HG02852 (cell line): ENCODE measurements around the gene SCRG1.
A peak's percentile ranks its signal among the peaks of the same experiment; 100 is the strongest.

Experiments
- ATAC-seq: cut with Tn5 transposase; IDR thresholded peaks from one replicate; pipeline ENCODE4 v1.9.1; 2021; ENCODE audit warnings: mild to moderate bottlenecking, moderate library complexity; ENCODE audit not compliant: unreplicated experiment

SCRG1 gene

GRCh38 chr4:173411106-173411693, 12.3 kb upstream of the SCRG1 start:
- no peak for ATAC-seq

- ATAC-seq = no peak
Measured at GRCh38 chr4:173410079-173410478, 11.2 kb upstream of the SCRG1 start.

GRCh38 chr4:173405840-173406606, 7.1 kb upstream of the SCRG1 start:
- peak; percentile 81 for ATAC-seq

GRCh38 chr4:173404296-173404865, 5.5 kb upstream of the SCRG1 start:
- ATAC-seq = no peak

- no peak for ATAC-seq
Measured at GRCh38 chr4:173403051-173403450, 4.1 kb upstream of the SCRG1 start.

GRCh38 chr4:173401063-173401462, 2.1 kb upstream of the SCRG1 start:
- no peak for ATAC-seq

- no peak for ATAC-seq
Measured at GRCh38 chr4:173398220-173398619, 696 bp downstream of the SCRG1 start.

- ATAC-seq = no peak
Measured at GRCh38 chr4:173397604-173398003, 1.3 kb downstream of the SCRG1 start.

GRCh38 chr4:173391701-173392100, 7.2 kb downstream of the SCRG1 start:
- ATAC-seq = no peak

GRCh38 chr4:173386751-173387150, 12.2 kb downstream of the SCRG1 start:
- ATAC-seq = no peak

- no peak for ATAC-seq
Measured at GRCh38 chr4:173382349-173382748, 16.6 kb downstream of the SCRG1 start.

GRCh38 chr4:173381610-173382009, 17.3 kb downstream of the SCRG1 start:
- no peak for ATAC-seq

GRCh38 chr4:173380987-173381386, 17.9 kb downstream of the SCRG1 start:
- ATAC-seq = peak; percentile 62

- no peak for ATAC-seq
Measured at GRCh38 chr4:173379929-173380328, 19.0 kb downstream of the SCRG1 start.

- ATAC-seq = no peak
Measured at GRCh38 chr4:173374588-173374987, 24.3 kb downstream of the SCRG1 start.

- peak; percentile 21 for ATAC-seq
Measured at GRCh38 chr4:173371292-173372192, 27.4 kb downstream of the SCRG1 start.

GRCh38 chr4:173370477-173371291, 28.2 kb downstream of the SCRG1 start, which contains the start of gene SAP30:
Gene SAP30 (plus strand): TSS chr4:173370954. CDS start chr4:173371183, 229 bp downstream.
- peak; percentile 70 for ATAC-seq

GRCh38 chr4:173370130-173370476, 28.8 kb downstream of the SCRG1 start:
- peak; percentile 1 for ATAC-seq

- ATAC-seq = no peak
Measured at GRCh38 chr4:173367946-173368345, 31.0 kb downstream of the SCRG1 start.

- no peak for ATAC-seq
Measured at GRCh38 chr4:173367285-173367684, 31.6 kb downstream of the SCRG1 start.
